HG03575 (cell line): ENCODE results near the gene SMOC2.

Experiments used
- ATAC-seq: cut with Tn5 transposase; IDR thresholded peaks from one replicate; pipeline ENCODE4 v1.9.1; 2021; ENCODE audit not compliant: unreplicated experiment, insufficient number of reproducible peaks, low FRiP score; ENCODE audit errors: extremely low read depth

SMOC2 gene

DNA sequence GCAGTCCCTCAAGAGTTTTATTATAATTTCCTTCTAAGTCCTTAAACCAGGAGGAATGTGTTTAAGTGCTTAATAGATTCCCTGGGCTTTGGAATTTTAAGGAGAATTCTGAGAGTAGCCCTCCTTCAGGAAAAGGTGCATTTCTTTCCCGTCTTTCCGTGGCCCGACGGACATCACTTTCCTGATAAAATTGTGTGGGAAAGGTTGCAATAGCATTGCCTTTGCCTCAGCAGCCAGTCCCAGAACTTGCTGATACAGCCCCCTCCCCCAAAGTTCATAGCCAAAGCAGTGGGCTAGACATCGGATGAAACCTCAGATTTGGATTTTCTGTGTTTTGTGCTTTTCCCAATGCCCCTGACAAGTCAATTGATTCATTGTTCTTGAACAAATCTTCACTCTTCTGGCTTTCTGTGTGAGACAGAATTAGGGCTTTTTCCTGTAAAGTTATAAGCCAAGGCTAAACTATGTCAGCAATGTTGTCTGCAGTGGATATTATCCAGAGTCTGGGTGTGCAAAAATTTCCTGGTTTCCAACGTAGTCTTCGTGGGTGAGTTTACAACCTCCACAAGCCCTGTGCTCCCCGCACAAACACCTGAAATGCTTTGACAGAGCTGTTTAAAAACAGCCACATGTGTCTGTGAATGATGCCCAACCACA, 1.1 kb upstream of the SMOC2 start:
- no peak for ATAC-seq

DNA sequence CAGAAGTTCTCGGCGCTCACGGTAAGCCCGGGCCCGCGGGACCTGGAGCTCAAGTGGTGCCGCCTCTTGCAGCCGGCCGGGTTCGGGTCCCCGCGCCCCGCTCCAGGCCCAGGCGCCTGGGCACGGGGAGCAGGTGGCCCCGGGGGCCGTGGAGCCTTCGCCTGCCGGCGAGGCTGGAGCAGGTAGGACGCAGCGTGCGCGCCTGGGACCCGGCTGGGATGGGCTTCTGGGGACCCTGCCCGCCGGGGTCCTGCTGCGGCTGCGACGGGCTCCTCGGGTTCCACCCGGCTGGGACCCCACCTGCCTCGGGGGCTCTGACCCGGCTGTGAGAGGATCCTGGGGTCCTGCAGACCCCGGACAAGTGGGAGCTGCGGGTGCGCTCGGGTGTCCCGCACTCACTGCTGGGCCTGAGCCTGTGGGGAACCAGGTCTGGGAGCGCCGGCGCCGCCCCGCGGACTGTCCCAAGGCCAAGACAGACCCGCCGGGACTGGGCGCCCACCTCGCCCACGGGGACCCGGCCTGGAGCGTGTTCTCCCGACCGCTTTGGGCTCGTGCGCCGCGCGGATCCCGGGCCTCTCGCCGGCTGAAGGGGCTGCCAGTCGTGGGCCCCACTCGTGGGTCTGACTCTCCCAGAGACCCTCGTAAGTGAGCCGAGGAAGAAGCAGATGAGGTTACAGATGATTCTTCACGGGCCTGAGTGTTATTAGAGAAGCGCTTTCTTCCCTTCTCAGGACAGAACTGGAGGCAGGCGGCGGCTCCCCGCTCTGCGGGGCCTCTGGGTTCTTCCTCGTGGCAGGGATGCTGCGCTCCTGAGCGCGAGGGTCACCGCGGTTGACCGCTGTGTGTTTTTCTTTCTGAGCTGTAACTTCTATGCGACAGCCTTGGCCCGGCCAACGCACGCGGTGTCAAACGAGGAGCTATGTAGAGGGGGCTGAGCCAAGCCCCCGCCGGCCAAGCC, 729 bp downstream of the SMOC2 start:
- ATAC-seq: no peak

DNA sequence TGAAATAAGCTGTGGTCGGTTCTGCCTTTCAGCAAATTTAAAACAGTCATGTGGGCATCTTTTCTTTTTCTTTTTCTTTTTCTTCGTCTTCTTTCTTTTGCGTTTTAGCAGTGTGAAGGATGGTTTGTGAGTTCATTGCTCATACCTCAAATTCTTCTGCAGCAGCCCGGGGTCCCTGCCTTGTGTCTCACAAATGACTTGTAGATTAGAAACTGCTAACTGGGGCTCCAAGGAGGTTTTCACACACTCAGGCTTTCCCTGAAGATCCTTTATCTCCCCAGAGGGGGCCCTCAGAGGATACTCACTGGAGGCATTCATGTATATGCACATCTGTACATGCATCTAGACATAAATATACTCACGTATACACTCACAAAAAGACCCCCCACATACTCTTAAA, 1.7 kb downstream of the SMOC2 start:
- no peak for ATAC-seq

DNA sequence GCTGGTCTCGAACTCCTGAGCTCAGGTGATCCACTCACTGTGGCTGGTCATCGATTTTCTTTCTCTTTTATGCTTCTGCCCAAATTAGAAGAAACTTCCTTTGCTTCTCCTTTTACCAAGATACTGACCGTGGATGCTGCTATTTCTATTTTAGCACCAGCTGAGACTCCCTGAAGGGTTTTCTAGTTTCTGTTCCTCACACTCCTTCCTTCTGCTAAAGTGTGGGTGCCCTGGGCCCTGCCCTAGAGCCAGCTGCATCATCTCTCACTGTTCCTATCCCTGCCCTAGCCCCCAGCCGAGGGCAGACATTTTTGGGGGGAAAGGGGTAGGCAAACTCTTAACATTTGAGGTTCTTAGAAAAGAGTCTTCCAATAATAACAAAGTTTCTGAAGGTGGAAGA, 6.3 kb downstream of the SMOC2 start:
- ATAC-seq: no peak

DNA sequence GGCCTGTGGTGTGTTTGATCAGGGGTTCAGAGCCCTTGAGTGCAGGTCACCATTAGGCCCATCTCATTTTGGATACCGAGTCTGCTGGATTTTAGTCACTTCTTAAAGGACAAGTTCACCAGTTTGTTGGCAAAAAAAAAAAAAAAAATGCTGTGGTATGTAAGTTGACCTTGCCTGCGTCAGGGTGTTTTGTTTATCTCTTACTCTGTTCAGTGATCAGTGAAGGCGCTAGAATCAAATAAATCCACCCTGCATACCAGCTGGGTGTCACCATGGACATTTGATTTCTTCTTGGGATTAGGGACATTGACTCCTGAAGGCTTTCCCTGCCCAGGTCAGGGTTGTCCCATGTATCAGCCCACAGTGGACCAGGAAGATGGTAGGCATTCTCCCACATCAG, 6.7 kb downstream of the SMOC2 start:
- no peak for ATAC-seq

DNA sequence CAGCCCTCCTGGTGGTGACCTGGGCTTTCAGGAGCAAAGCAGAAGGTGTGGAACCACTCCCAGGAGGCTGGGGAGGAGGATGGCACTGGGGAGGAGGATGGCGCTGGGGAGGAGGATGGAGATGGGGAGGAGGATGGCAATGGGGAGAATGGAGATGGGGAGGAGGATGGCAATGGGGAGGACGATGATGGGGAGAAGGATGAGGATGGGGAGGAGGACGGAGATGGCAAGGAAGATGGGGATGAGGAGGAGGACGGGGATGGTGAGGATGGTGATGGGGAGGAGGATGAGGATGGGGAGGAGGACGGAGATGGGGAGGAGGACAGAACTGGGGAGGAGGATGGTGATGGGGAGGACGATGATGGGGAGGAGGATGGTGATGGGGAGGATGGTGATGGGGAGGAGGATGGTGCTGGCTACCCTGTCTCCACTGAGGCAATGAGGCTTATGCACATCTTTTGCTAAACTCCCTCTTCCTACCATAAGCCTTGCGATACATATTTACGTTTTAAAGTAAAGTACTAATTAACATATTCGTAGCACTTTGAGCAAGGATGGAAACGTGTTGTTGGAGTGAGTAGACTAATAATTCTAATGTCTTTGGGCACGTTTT, 7.4 kb downstream of the SMOC2 start:
- ATAC-seq: no peak

DNA sequence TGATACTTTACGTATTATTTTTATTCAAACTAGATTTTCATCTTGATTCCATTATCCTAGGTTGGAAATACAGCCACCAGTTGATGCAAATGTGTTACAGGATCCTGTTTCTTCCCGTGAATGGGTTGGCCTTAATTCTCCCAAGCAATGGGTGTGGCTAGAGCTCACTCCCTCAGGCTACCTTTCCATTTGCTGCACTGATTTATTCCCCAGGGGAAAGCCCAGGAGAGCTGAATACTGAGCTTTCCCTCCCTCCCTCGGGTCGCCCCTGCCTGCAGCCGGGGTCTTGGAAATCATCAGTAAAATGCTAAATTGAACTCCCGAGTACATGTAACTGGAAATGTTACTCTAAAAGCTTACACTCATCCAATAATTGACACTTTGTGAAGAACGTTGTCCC, 9.9 kb downstream of the SMOC2 start:
- no peak for ATAC-seq

DNA sequence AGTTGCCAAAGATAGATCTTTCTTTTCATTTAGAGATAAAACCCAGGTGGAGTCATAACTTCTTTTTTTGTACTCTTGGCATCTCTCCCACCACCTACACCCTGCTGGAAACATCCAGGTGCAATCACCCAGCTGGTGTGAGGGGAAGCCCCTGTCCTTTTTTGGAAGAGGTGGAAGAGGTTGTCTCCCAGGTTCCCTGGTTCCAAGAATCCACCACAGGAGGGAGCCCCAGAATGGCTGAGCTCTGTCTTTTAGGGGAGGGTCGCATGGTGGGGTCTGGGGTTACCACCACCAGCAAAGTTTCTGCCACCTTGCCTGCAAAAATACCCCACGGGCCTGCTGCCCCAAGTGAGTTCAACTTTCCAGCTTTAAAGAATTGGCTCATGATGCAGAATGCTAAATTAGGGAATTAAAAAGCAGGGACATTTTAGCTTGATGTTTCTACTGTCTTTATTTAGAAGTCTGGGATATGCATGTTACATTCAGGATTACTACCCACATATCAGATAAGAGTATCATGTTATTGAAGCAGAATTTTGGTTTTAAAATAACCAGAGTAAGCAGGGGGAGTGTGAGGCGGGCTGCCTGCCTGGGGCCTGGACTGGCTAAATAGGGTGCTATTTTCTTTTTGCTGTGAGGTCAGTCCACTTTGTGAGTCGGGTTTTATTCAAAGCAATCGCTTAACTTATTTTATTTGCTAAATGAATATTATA, 11.0 kb downstream of the SMOC2 start:
- ATAC-seq: no peak

DNA sequence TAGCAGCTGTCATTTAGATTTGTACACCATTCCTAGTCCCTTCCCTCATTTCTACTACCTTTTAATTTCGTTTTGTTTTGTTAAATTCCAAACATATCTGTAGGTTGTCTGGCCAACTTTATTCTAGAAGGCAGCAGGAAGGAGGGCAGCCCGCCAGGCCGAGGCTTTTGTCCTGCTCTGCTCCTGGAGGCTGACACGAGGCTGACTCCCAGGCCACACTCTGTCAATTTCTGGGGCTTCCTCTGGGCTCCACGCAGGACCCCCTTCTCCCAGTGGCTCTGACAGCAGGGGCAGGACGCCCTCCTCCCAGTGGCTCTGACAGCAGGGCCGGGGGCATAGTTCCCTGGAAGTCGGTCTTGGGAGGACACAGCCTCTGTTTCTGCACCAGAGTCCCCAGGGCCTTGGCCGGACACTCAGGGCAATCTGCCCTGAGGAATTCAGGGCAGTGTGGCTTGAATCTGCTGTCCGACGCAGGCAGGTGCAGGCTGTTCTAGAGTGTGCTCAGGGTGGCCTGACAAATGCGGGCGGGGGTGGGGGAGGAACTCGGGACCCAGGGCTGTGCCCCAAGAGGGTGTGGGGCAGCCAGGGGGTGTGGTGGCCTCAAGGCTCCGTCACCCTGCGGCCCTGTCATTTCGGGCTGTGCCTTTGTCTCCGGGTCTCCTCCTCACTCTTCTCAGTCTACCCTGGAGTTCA, 11.8 kb downstream of the SMOC2 start:
- no peak for ATAC-seq

DNA sequence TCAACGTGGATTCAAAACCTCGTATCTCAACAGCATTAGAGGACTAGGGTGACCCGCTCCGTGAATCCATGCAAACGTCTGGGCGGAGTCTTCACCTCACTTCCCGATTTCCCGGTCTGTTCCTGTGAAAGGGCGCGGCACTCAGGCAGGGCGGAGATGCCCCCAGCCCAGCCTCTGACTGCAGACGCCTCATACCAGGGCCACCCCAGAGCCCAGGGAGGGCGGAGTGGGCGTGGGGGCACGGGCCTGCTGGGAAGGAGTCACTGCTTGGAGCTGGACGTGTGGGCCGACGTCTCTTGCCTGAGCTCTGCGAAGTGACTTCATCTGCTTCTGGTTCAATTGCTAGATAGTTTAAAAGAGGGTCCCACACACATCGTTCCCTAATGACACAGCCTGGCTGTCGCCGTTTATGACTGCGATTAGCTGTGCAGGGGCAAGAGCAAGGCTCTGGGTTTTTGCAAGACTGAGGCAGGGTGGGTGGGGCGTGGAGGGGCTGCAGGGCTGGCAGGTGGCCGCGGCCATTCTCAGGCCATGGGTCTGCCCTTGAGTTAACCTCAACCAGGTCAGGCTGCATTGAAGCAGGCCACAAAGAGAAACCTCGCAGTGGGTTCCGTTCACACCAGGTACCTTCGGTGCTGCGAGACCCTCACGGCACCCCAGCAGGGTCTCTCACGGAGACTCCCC, 15.0 kb downstream of the SMOC2 start:
- no peak for ATAC-seq

DNA sequence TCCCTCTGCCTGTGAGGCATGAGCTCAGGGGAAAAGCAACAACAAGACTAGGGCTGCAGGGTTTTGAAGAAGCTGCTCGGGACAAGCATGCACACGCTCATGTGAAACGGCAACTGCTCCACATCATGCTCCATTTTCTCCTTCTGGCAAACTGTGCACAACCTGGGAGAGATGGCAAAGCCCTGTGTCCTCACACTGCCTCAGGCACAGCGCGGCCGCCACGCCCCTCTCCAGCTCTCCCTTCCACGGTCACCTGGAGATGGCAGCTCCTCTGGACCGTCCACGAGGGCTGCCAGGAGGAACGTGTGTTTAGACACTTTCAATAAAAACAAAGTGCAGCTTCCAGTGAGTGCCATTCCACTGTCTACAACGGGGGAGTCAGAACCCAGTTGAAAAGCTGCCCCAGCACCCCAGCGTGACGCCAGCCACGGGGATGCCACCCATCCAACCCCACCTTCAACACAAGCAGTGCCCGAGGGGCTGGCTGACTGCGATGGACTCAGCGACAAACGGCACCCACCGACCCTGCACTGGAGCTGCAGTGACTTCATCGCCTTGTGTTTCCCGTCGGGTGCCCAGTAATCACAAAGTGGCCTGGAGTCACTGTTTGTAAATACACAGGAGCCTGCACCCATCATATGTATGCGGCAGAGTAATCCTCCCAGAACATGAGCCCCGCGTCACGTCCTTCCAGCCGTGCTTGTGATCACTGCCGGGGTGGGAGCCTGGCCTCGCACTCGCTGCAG, 16.1 kb downstream of the SMOC2 start:
- ATAC-seq: no peak

DNA sequence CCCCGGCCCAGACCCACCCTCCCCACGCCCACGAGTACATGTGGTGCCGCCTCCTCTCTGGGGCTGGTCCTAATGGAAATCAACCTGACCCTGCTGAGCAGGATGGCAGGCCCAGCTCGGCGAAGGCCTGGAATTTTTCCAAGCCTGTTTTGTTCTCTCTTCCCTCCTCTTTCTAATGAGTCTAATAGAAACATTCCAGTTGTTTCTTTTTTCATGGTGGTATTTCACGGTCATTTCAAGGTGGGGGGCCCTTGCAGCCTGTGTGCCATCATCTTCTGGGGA, 16.6 kb downstream of the SMOC2 start:
- ATAC-seq: no peak

DNA sequence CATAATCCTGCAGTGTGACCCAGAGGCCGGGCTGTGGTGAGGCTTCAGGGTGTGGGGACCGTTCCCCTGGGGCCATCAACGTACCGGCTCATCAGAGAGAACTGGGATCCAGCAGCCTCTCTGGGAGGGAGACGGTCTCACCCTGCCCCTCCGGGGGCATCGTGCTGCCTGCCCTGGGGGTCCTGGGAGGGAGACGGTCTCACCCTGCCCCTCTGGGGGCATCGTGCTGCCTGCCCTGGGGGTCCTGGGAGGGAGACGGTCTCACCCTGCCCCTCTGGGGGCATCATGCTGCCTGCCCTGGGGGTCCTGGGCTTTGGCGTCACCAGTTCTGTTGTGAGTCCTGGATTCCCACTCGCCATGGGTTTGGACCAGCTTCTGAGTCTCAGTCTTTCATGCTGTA, 17.1 kb downstream of the SMOC2 start:
- ATAC-seq: no peak

DNA sequence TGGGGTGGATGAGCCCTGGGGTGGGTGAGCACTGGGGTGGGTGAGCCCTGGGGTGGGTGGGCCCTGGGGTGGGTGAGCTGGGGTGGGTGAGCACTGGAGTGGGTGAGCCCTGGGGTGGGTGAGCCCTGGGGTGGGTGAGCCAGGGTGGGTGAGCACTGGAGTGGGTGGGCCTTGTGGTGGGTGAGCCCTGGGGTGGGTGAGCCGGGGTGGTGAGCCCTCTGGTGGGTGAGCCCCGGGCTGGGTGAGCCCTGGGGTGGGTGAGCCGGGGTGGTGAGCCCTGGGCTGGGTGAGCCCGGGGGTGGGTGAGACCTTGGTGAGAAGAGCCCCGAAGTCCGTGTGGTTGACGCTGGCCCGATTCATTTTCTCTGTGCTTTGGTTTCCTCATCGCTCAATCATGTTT, 18.6 kb downstream of the SMOC2 start:
- no peak for ATAC-seq

DNA sequence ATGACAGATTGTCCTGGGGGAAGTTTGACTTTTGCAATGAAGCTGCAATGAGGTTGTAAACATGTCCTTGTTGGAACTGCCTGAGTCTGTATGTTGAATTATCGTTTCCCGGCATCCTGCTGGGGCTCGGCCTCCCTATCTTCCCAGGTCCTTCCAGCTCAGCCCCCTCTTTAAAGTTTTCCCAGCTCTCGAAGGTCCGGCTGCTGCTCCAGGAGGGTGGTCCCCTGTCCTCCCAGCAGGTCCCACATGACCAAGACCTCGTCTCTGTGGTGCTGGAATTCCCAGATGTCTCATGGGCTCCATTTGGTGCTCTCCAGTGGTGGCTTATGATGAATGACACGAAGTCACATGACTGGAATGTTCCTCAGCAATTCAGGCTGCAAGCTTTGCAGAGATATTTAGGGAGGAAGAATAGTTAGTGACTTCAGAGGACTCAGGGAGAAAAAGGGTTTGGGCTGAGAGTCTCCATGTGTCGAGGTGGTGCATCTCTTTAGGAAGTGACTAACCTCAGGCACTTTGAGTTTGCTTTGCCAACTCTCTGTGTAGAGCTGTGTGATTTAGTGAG, 21.4 kb downstream of the SMOC2 start:
- ATAC-seq: no peak

DNA sequence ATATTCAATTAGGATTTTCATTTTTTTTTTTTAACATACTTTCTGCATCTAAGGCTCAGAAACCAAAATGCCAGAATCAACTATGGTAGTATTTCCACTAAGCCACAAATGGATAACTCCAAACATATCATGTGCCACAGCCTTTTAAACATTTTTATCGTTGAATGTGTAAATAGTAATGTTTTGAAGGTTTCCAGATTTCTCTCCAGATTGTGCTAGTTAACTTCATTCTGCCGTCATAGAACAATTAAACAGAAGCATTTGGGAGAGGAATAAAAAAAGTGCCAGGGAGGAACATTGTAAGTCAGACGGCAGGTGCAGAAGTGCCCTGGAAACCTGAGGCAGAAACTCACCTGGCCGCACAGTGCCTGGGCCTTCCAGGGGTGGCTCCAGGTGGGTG, 23.6 kb downstream of the SMOC2 start:
- ATAC-seq: no peak

DNA sequence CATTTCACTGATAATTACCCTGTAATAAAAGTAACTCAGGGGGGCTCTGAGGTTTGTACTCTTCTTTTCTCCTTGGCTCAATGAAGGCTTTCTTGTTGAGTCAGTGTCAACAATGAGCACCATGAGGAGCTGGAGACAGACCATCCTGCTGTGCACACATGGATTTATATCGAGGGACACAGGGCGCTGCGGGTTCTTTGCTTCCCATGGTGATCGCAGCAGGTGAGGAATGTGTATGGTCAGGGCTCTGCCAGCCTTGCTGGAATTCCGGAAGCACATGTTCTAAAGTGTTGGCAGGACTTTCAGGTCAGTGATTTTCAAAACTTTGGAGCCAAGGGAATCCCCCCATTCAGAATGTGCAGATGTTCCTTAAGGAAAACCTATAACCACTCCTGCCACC, 27.1 kb downstream of the SMOC2 start:
- ATAC-seq: no peak

DNA sequence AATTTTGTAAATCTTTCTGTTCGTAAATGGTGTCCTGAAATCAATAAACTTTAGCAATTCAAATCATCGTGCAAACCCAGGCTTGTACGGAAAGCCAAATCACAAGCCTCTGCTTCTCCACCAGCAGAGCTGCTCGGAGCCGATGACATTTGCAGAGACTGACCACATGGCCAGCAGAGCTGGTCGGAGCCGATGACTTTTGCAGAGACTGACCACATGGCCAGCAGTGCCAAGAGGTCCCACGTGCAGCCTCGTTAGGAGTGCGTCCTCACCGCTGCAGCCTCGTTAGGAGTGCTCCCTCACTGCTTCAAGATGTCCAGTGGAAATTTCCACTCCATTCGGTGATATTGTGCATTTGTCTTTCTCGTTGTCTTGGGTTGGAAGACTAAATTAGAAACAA, 28.5 kb downstream of the SMOC2 start:
- ATAC-seq: no peak
